OCI-LY1 (cell line): Measurements from ENCODE around the gene CAMK4.

ENCODE experiments used
- H2AFZ ChIP-seq: fragments of 200-600 bp; sonication (generic), shearing (Covaris generic); 2 replicates; pipeline ENCODE4 v1.6.0; 2014; ENCODE audit warnings: antibody characterized with exemption, mild to moderate bottlenecking, low read length
- H3F3A ChIP-seq: fragments of 200-600 bp; sonication (generic), shearing (Covaris generic); 2 replicates; pipeline ENCODE4 v1.6.0; 2014; ENCODE audit warnings: mild to moderate bottlenecking, antibody characterized with exemption, low read length, moderate library complexity; ENCODE audit not compliant: insufficient read depth
- H3K27ac ChIP-seq: fragments of 200-600 bp; sonication (generic); 2 replicates; pipeline ENCODE4 v1.5.1; 2014; ENCODE audit warnings: low read length, mixed run types, mild to moderate bottlenecking, low read depth; ENCODE audit not compliant: poor library complexity, severe bottlenecking
- H3K27me3 ChIP-seq: fragments of 200-600 bp; sonication (generic); 2 replicates; pipeline ENCODE4 v1.6.0; 2014; ENCODE audit warnings: antibody characterized with exemption, mild to moderate bottlenecking, low read length, moderate library complexity; ENCODE audit not compliant: insufficient read depth
- H3K36me3 ChIP-seq: fragments of 200-600 bp; sonication (generic); 2 replicates; pipeline ENCODE4 v1.6.1; 2014; ENCODE audit warnings: mild to moderate bottlenecking, antibody characterized with exemption, low read length, moderate library complexity, mixed read lengths; ENCODE audit not compliant: insufficient read depth
- H3K4me1 ChIP-seq: fragments of 200-600 bp; sonication (generic); 2 replicates; pipeline ENCODE4 v1.5.1; 2014; ENCODE audit warnings: mild to moderate bottlenecking, low read length, moderate library complexity; ENCODE audit not compliant: insufficient read depth, severe bottlenecking
- H3K4me2 ChIP-seq: fragments of 200-600 bp; sonication (generic), shearing (Covaris generic); 2 replicates; pipeline ENCODE4 v1.6.1; 2014; ENCODE audit warnings: low read length
- H3K4me3 ChIP-seq: fragments of 200-600 bp; sonication (generic); 2 replicates; pipeline ENCODE4 v1.5.1; 2014; ENCODE audit warnings: low read length, low read depth, mild to moderate bottlenecking, mixed read lengths; ENCODE audit not compliant: poor library complexity, severe bottlenecking
- H3K79me2 ChIP-seq: fragments of 200-600 bp; shearing (Covaris generic); 2 replicates; pipeline ENCODE4 v1.6.1; 2016; ENCODE audit warnings: mixed run types, low read length, mixed read lengths; ENCODE audit not compliant: insufficient read depth
- H3K9ac ChIP-seq: fragments of 200-600 bp; sonication (generic), shearing (Covaris generic); 2 replicates; pipeline ENCODE4 v1.6.1; 2014; ENCODE audit warnings: mild to moderate bottlenecking, low read length, mixed read lengths
- H3K9me2 ChIP-seq: fragments of 200-600 bp; sonication (generic), shearing (Covaris generic); 2 replicates; pipeline ENCODE4 v1.6.1; 2014; ENCODE audit warnings: low read depth, mild to moderate bottlenecking, low read length, mixed read lengths
- H3K9me3 ChIP-seq: fragments of 200-600 bp; shearing (Covaris generic); 2 replicates; pipeline ENCODE4 v1.6.1; 2014; ENCODE audit warnings: low read length, mixed read lengths
- H4K20me1 ChIP-seq: fragments of 200-600 bp; sonication (generic), shearing (Covaris generic); 2 replicates; pipeline ENCODE4 v1.6.0; 2016; ENCODE audit warnings: mild to moderate bottlenecking, low read length; ENCODE audit not compliant: insufficient read depth
- CTCF ChIP-seq: fragments of 200-600 bp; sonication (generic), shearing (Covaris generic); IDR thresholded peaks from 2 replicates; pipeline ENCODE4 v1.5.1; 2017; ENCODE audit warnings: mild to moderate bottlenecking, antibody characterized with exemption, low read length, moderate library complexity, mixed read lengths
- EZH2 ChIP-seq: fragments of 200-600 bp; sonication (generic), shearing (Covaris generic); IDR thresholded peaks from 2 replicates; pipeline ENCODE4 v1.8.0; 2017; ENCODE audit warnings: borderline replicate concordance, mixed run types, mild to moderate bottlenecking, antibody characterized with exemption, low read length, moderate library complexity, mixed read lengths

Gene CAMK4

GRCh38 chr5:111399113-111399512 lies 174.9 kb downstream of the CAMK4 start:
- Histone ChIP-seq H3K27ac (no peak overlapping the region), H3K4me1 (no peaks in the 10 kb centered on the region), H3F3A (no peaks in the 10 kb centered on the region), H3K9me3 (peaks cover 12% of the 10 kb centered on the region), H3K9ac (no peak overlapping the region), H3K36me3 (peaks cover 78% of the 10 kb centered on the region), H3K79me2 (no peaks in the 10 kb centered on the region), H3K4me2 (no peak overlapping the region), H4K20me1 (no peaks in the 10 kb centered on the region), H2AFZ (no peak overlapping the region), H3K9me2 (no peaks in the 10 kb centered on the region), H3K27me3 (no peaks in the 10 kb centered on the region), H3K4me3 (no peak overlapping the region)
- TF ChIP-seq EZH2: no peak
- TF ChIP-seq CTCF: no peak

- Histone ChIP-seq H3K9ac (no peak overlapping the region), H3K4me1 (no peaks in the 10 kb centered on the region), H3F3A (no peaks in the 10 kb centered on the region), H3K9me3 (peaks cover 16% of the 10 kb centered on the region), H3K4me2 (no peak overlapping the region), H4K20me1 (no peaks in the 10 kb centered on the region), H3K4me3 (no peak overlapping the region), H3K9me2 (no peaks in the 10 kb centered on the region), H2AFZ (no peak overlapping the region), H3K79me2 (no peaks in the 10 kb centered on the region), H3K36me3 (peaks cover 87% of the 10 kb centered on the region), H3K27me3 (no peaks in the 10 kb centered on the region), H3K27ac (no peak overlapping the region)
- TF ChIP-seq CTCF (no peak), EZH2 (no peak)
Observed at GRCh38 chr5:111401906-111402305, 177.7 kb downstream of the CAMK4 start.

GRCh38 chr5:111404270-111404769 lies 180.1 kb downstream of the CAMK4 start:
- Histone ChIP-seq H3K4me1 (no peaks in the 10 kb centered on the region), H2AFZ (no peak overlapping the region), H3K79me2 (no peaks in the 10 kb centered on the region), H3F3A (no peaks in the 10 kb centered on the region), H3K36me3 (peaks cover 89% of the 10 kb centered on the region), H3K27me3 (no peaks in the 10 kb centered on the region), H3K9ac (no peak overlapping the region), H3K4me3 (no peak overlapping the region), H3K9me3 (peaks cover 16% of the 10 kb centered on the region), H3K4me2 (no peak overlapping the region), H3K27ac (no peak overlapping the region), H4K20me1 (no peaks in the 10 kb centered on the region), H3K9me2 (no peaks in the 10 kb centered on the region)
- no peak for TF ChIP-seq EZH2
- no peak for TF ChIP-seq CTCF
